Jurkat, Clone E6-1 (cell line): ENCODE data around the gene PPARG.
"Not testable (repeated sequence)": the region's sequence is repeated elsewhere in the genome, so short reads cannot be mapped to it uniquely, and the experiment has no call there.

Experiments used
- DNase-seq: peaks from one replicate; pipeline ENCODE4 v3.0.0-alpha.2; 2011; ENCODE audit warnings: low read depth, low spot score
- H3K4me3 ChIP-seq: 2 replicates; pipeline ENCODE4 v1.5.1; 2011; ENCODE audit warnings: mild to moderate bottlenecking, low read length, control low read depth, moderate library complexity

The PPARG gene

GRCh38 chr3:12446298-12446697 is 157.4 kb downstream of the PPARG start:
- no peak for DNase-seq
- H3K4me3 ChIP-seq: no peak overlapping the region

- no peak for DNase-seq
- no peak overlapping the region for H3K4me3 ChIP-seq
These were observed 158.2 kb downstream of the PPARG start for GRCh38 chr3:12447075-12447474.

- not testable (repeated sequence) for H3K4me3 ChIP-seq, DNase-seq
These were observed 159.7 kb downstream of the PPARG start for GRCh38 chr3:12448404-12449202.

- no peak for DNase-seq
- H3K4me3 ChIP-seq: no peak overlapping the region
These were observed 161.2 kb downstream of the PPARG start for GRCh38 chr3:12449889-12450682.

DNA sequence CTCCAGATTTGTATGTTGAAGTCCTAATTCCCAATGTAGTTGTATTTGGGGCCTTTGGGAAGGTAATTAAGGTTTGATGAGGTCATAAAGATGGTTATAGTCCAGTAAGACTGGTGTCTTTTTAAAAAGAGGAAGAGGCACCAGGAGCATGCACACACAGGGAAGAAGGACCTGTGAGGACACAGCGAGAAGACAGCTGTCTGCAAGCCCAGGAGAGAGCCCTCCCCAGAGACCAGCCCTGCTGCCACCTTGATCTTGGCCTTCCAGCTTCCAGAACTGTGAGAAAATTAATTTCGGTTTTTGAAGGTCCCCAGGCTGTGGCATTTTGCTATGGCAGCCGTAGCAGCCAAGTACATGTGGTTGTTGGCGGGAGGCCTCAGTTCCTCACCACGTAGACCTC is 162.6 kb downstream of the PPARG start:
- no peak overlapping the region for H3K4me3 ChIP-seq
- DNase-seq: no peak

- no peak for DNase-seq
- H3K4me3 ChIP-seq: no peak overlapping the region
These were observed 163.1 kb downstream of the PPARG start for GRCh38 chr3:12451960-12452359.

- DNase-seq: no peak
- no peak overlapping the region for H3K4me3 ChIP-seq
These were observed 163.8 kb downstream of the PPARG start for GRCh38 chr3:12452361-12453330.

- H3K4me3 ChIP-seq: no peak overlapping the region
- no peak for DNase-seq
These were observed 165.4 kb downstream of the PPARG start for GRCh38 chr3:12454076-12454815.

DNA sequence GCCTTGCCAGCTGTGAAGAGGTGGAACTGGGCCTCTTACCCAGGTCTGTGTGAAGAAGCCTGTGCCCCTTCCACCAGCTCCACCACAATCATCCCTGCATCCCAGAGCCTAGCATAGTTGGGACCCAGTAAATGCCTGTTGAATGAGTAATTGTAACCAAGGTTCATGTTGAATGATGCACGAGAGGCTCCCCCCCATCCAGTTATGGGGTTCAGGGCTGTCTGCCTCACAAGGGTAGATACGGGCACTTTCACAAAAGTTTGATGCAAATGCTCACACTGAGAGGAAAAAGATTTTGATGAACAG is 165.9 kb downstream of the PPARG start:
- no peak for DNase-seq
- no peak overlapping the region for H3K4me3 ChIP-seq

DNA sequence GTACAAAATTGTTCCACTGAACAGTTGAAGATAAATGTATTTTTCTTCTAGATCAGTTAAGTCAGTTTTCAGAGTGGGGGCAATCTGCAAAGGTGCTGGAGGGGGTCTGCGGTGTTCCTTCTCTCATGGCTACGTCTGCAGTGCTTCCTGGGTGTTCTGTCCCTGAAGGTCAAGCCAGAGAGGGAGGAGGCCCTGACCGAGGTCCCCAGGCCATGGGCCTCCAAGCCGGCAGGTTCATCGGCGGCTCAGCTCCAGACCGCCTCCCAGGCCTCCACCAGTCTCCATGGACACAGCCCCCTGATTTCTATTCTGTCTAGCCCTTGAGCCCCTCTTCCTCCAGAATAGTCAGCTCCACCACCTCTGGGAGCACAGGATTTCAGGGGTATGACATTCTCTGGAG is 166.9 kb downstream of the PPARG start:
- no peak for DNase-seq
- H3K4me3 ChIP-seq: no peak overlapping the region

- no peak overlapping the region for H3K4me3 ChIP-seq
- DNase-seq: no peak
These were observed 167.6 kb downstream of the PPARG start for GRCh38 chr3:12456441-12456840.

- not testable (repeated sequence) for DNase-seq, H3K4me3 ChIP-seq
These were observed 168.5 kb downstream of the PPARG start for GRCh38 chr3:12457380-12457779.

DNA sequence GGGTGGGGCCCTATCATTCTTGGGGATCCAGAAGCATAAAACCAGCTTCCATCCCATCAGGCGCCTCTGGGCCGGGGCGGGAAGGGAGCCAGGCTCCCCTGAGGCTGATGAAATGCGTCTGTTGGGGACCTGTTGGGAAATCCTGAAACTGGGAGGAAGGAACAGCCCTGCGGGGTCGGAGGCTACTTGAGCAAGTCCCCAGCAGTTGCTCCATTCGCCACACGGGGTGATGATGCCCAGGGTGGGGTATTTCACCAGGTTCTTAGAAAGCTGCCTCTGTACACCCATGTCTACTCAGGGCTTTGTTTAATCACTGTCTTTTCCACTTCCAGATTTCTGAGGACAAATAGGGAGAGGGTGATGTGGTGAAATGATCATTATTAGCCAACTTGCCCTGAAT is 170.0 kb downstream of the PPARG start:
- DNase-seq: no peak
- no peak overlapping the region for H3K4me3 ChIP-seq

GRCh38 chr3:12460127-12460526 is 171.3 kb downstream of the PPARG start:
- no peak overlapping the region for H3K4me3 ChIP-seq
- no peak for DNase-seq

DNA sequence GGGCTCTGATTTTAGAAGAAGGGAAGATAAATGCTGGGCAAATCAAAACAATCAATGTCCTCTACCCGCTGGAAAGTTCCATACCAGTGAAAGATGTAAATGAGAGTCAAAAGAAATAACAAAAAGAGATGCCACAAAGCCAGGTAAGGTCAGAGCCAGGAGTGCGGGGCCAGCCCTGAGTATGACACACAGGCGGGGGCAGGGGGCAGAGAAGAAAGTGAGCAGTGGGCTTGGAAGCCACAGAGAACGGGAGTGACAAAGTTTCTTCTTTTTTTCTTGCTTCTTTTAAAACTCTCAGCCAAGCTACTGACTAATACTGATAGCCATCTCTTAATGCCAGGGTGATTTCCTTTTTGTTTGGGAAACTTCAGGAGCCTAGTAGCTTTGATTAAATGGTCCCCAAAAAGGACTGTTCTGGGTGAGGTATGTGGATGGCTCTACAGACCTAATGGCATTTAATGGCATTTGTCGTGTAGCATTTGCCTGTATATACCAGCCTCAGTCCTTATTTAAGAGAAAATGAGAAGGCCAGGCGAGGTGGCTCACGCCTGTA is 172.3 kb downstream of the PPARG start:
- no peak for DNase-seq
- H3K4me3 ChIP-seq: no peak overlapping the region

GRCh38 chr3:12462159-12462947 is 173.5 kb downstream of the PPARG start:
- H3K4me3 ChIP-seq: no peak overlapping the region
- DNase-seq: peak; percentile 24

DNA sequence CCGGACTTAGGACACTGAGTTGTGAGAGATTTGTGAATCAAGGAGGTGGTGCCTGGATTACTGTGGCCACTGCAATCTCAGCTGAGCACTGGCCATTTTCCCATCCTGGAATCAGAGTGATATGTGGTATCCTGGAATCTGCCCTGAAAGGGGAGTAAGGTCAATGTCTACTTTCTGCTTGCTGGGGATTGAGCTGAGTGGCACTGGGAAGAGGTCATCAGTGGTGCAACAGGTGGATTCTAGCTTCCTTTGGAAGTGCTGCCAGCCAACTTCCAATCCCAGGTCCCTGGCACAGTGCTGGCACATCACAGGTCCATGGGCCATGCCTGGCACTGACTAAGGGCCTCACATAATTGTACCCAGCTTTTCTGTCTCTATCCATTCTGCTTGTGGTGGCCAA is 174.8 kb downstream of the PPARG start:
- DNase-seq: no peak
- no peak overlapping the region for H3K4me3 ChIP-seq

DNA sequence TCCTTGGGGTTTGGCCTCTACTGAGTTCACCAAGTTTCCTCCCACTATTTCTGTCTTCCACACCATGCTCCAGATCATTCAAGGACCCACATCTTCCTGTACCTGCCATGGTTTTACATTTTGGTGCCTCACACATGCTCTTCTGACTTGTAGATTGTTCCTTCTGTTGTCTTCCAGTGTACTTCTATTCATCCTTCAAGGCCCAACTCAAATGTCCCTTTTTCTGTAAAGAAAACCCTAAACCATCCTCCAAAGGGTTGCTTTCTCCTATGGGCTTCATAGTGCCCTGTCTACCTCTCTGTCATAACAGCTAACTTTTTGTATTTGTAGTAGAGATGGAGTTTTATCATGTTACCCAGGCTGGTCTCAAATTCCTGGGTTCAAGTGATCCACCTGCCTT is 175.3 kb downstream of the PPARG start:
- H3K4me3 ChIP-seq: no peak overlapping the region
- no peak for DNase-seq
